HK-2 (cell line): ENCODE results near the gene TTLL1.
"Not testable (repeated sequence)": the region's sequence is repeated elsewhere in the genome, so short reads cannot be mapped to it uniquely, and the experiment has no call there.

Experiments
- DNase-seq: peaks from one replicate; pipeline ENCODE4 v3.0.0-alpha.2; 2018; ENCODE audit not compliant: unreplicated experiment

TTLL1 gene

DNA sequence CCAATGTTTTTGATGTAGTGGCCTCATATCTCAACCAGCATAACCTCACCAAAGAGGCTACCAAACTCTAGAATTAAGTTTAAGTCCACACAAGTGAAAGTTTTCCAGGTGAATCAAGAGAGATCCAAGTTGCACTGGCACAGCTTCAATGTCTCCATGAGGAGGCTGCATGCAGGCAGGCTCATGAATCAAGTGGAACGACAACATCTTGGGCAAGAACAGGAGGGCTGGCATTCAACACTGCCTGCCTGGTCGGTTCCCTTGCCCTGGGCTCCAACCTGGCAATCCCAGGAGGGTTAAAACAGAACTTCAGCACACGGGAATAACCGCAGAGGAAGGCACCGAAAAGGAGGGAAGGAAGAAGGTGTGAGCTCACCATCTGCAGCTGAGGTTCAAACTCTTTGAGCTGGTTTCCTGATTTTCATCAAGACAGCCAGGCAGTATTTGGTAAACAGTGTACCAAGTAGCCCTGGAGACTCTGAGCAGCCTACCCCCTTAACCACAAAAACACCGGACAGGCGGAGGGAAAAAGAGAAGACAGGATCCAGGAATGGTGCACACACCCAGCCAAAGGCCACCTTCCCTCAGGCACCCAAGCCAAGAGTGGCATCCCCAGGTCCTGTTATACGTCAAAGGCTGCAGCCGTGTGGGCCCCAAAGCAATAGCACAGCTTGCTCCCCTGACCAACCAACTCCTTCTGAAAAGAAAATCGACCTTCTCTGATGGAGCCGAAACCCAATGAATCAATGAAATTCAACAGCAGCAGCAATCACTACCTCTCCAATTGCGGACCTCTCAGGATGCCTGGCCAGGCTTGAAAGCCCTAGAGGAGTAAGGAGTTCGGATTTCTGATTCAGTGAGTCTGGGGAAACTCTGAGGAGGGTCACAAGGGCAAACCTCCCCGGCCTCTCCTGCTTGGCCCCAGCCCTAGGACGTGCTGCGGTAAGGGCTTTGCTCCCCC, 75.6 kb downstream of the TTLL1 start:
- no peak for DNase-seq

GRCh38 chr22:43012390-43012789, 76.8 kb downstream of the TTLL1 start:
- no peak for DNase-seq

GRCh38 chr22:43011079-43011478, 78.1 kb downstream of the TTLL1 start:
- DNase-seq, result no peak

GRCh38 chr22:43009444-43009843, 79.7 kb downstream of the TTLL1 start:
- DNase-seq, result no peak

DNA sequence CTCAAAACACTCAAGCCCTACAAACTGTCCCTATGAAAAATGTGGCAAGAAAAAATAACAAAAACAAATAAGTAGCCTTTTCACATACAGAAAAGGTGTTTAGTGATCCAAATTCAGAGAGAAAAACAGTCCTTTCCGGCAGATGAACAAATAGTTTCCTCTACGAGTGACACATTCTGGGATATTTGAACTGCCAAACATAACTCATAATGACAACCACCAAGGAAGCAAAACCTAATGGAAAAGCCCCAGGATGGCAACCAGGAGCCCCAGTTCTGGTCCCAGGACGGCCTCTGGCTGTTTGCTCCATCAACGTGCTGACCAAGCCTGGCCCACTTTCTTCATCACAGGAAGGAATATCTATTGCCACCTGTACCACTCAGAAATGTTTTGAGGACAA, 80.3 kb downstream of the TTLL1 start:
- DNase-seq, result no peak

GRCh38 chr22:43008509-43008908, 80.7 kb downstream of the TTLL1 start:
- DNase-seq, result no peak

- DNase-seq, result peak; percentile 28
These were observed 81.6 kb downstream of the TTLL1 start for GRCh38 chr22:43007519-43008102.

DNA sequence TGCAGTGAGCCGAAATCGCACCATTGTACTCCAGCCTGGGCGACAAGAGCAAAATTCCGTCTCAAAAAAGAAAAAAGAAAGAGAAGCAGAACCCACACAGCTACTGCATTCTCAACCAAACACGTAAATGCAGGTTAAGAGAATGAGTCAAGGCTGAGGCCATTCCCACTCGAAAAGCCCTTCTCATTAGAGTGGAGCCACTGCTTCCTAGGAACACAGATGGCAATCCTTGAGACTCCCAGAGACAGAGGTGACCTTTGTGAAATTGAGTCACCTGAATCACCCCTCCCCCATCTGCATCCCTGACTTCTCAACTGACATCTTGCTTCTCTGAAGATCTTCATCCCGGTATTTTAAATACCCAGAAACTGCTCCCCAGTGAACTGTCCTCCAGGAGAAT, 82.4 kb downstream of the TTLL1 start:
- no peak for DNase-seq

DNA sequence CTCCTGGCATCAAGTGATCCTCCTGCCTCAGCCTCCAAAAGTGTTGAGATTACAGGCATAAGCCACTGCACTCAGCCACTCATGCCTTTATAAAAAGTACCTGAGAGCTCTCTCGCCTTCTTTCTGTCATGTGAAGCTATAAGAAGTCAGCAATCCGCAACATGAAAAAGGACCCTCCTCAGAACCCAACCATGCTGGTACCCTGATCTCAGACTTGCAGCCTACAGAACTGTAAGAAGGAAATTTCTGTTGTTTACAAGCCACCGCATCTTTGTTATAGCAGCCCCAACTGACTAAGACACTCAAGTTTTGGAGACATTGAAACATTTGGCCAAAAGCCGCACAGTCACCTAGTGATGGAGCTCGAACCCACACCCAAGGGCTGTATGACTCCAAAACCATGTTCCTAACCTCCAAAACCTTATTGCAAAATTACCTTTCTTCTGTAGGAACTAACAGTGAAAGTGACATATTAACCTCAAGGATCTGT, 83.1 kb downstream of the TTLL1 start:
- no peak for DNase-seq

DNA sequence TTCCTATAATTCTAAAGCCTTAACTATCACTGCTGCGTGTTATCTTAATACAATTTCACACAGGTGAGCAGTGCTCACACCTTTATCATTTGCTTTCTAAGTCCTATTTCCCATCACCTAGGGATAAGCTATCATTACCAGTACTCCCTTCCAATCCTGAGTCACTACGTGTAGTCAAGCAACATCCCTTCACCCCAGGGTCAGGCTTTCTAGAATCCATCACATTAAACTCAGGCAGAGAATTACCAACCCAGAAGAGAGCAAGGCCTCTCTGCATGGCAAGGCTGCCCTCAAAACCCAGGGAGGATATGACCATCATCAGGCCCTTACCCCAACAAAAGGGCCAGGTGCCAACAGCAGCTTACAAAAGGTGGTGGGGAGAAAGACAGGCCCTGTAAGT, 84.1 kb downstream of the TTLL1 start:
- no peak for DNase-seq

DNA sequence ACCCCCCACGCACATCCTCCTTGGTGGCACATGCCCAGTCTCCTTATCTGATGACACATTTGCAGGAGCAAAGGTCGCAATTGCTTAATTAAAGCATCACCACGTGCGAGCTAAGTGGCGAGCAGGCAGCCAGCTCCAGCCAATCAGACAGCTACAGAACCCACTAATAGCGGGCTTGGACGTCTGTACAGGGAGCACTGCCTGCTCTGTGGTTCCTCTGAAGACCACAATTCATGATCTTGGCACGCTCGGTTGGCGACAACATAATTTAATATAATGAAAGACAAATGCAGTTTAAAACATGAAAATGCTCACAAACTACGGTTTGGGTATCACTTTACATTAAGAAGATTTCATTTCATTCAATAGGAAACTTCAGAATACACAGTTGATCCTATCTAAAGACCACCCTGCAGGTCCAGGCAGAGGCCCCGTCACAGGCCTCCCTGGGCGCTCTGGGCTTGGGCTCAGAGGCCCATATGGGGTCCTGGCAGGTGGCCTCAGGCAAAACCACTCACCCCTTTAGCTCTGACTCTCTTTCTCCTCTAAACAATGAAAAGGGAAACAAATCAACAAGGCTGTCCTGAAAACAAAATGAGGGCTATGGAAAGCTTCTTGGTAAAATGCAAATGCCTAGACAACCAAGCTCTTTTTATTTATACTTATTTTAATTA, 84.7 kb downstream of the TTLL1 start:
- DNase-seq, result no peak

GRCh38 chr22:43002202-43002586, 87.0 kb downstream of the TTLL1 start:
- no peak for DNase-seq

- DNase-seq, result no peak
These were observed 87.7 kb downstream of the TTLL1 start for GRCh38 chr22:43001271-43002201.

DNA sequence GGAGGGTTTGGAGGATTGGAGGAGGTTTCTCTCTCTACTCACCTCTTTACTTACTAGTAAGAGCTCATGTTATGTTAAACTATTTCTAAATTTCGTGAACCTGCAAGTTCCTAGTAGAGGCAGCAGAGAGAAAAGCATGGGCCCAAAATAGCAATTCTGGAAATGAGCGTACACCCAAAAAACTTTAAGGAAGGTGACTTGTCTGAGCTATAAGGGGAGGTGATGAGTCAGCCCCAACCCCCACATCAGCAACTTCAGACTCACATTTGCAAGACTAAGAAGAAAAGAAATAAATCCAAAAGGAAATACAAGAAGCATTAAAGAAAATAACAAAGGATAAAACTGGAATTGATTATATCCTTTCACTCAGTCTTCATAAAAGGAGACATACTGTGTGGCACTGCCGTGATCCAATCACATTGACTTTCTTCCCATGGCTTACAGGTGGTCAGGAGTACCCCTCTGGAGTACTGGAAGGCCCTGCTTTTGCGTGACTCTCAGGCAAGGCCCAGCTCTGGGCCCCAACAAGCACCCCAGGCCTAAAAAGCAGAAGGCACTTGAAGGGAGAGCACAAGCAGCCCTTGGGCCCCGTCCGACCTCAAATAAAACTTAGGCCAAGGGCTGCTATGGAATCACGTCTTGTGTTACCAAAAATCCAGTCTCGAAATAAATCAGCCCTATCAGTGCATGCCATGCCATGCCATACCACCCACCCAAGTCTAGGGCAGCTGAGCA, 88.6 kb downstream of the TTLL1 start:
- no peak for DNase-seq

DNA sequence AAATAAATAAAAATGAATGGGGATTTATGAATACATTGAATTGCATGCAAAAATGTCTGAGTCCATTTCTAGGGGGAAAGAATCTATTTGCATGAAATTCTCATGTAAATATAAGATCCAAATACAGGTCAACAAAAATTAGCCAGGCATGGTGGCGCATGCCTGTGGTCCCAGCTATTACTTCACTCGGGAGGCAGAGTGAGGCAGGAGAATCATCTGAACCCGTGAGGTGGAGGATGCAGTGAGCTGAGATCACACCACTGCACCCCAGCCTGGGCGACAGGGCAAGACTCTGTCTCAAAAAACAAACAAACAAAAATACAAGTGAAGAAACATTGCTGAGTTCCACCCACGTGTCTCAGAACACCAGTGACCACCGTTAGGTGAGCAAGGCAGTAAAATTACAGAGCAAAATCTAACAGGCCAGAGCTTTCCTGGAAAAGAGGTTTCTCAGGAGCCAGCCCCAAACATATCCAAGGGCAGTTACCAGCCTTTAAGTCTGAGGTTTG, 91.6 kb downstream of the TTLL1 start:
- no peak for DNase-seq

GRCh38 chr22:42996646-42997365, 92.4 kb downstream of the TTLL1 start:
- DNase-seq, result no peak

- not testable (repeated sequence) for DNase-seq
These were observed 93.5 kb downstream of the TTLL1 start for GRCh38 chr22:42995654-42996053.

- peak; percentile 61 for DNase-seq
These were observed 94.2 kb downstream of the TTLL1 start for GRCh38 chr22:42994917-42995562.

DNA sequence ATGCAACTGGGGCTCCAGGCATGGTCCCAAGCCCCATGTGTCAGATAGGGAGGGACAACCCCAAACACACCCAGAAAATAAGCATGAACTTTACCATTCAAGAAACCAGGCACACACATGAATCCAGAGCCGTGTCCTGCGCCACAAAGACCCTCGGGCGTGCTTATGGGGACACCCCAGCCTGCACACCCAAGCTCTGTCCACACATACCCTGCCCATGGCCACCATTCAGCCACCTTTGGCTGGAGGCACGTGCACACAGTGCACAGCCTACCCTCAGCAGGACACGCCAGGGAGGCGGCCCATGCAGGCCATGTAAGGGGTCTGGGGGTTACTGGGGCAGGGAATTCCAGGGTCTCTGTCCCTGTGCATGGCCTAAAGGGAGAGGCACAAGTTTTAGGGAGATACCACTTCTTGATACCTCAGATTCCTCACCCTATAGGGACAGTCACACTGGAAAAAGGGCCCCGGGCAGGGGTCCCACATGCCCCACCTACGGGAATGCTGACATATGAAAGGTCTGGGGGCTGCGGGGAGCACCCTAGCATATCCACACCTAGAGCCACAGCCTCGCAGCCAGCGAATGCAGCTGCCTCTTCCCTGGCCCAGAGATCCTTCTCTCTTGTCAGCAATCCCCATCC, 94.8 kb downstream of the TTLL1 start:
- DNase-seq, result no peak
